ENCODE data around the gene OR2T3.

The OR2T3 gene

GRCh38 chr1:248521856-248522255, 48.7 kb downstream of the OR2T3 start:
- TF ChIP-seq, protein P1, sequence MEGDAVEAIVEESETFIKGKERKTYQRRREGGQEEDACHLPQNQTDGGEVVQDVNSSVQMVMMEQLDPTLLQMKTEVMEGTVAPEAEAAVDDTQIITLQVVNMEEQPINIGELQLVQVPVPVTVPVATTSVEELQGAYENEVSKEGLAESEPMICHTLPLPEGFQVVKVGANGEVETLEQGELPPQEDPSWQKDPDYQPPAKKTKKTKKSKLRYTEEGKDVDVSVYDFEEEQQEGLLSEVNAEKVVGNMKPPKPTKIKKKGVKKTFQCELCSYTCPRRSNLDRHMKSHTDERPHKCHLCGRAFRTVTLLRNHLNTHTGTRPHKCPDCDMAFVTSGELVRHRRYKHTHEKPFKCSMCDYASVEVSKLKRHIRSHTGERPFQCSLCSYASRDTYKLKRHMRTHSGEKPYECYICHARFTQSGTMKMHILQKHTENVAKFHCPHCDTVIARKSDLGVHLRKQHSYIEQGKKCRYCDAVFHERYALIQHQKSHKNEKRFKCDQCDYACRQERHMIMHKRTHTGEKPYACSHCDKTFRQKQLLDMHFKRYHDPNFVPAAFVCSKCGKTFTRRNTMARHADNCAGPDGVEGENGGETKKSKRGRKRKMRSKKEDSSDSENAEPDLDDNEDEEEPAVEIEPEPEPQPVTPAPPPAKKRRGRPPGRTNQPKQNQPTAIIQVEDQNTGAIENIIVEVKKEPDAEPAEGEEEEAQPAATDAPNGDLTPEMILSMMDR (IDR thresholded peaks at IDR 0.05; ENCODE audit: low read depth, low read length, missing control alignments), result no peak
- DNase-seq (ENCODE audit: extremely low read depth, low read depth), result no peak
- H3K4me3 ChIP-seq (replicated peaks; ENCODE audit: low read depth, low read length), result no peak overlapping the region

Data from HFF-Myc (cell line).